Gastrocnemius medialis (tissue), 4 donors: ENCODE results near the gene HPS5.

Experiments used
- CTCF ChIP-seq, 5 experiments: fragments of 450-650 bp in 3 of 5; fragments of 200-600 bp in 2 of 5; sonication (generic) in 2 of 5; IDR thresholded peaks in 4 of 5; conservative IDR thresholded peaks in 1 of 5; 1 replicate in 4 of 5; 2 replicates in 1 of 5; pipeline ENCODE4 v1.5.1; 2016 to 2019; ENCODE audit warnings: antibody characterized with exemption in 5 of 5, mild to moderate bottlenecking in 3 of 5, moderate library complexity in 3 of 5
- POLR2A ChIP-seq, 2 donors: fragments of 450-650 bp; IDR thresholded peaks; one replicate each; pipeline ENCODE4 v1.6.1; 2017; ENCODE audit warnings: antibody characterized with exemption in 2 of 2, mild to moderate bottlenecking in 2 of 2, moderate library complexity in 2 of 2

- no peak for TF ChIP-seq CTCF (IDR thresholded peaks at IDR 0.05 in 4 of 5, conservative IDR thresholded peaks at IDR 0.05 in 1 of 5)
- TF ChIP-seq POLR2A (IDR thresholded peaks at IDR 0.05), result no peak
Observed at GRCh38 chr11:18369398-18369797, 47.5 kb upstream of the HPS5 start.
